Liver (tissue), 9 donors: Measurements from ENCODE around the gene HRH2. TPM values are rescaled to one million over a fixed set of nuclear protein-coding genes. Genes with fewer than 3 reads are reported as not detected.
A peak's percentile ranks its signal among the peaks of the same experiment; 100 is the strongest.

Source experiments
- DNase-seq: peaks from one replicate; pipeline ENCODE4 v3.0.0-alpha.2; 2017; ENCODE audit warnings: low spot score
- H3K27ac ChIP-seq, 2 donors: one replicate each; pipeline ENCODE4 v1.7.0; 2013; ENCODE audit warnings: inconsistent platforms in 2 of 2, low read length in 2 of 2, control low read depth in 1 of 2, low read depth in 1 of 2, mild to moderate bottlenecking in 1 of 2
- H3K27me3 ChIP-seq, 4 donors: one replicate each; pipeline versions ENCODE4 v1.6.1 to v1.7.0; 2013; ENCODE audit warnings: low read length in 3 of 4, inconsistent platforms in 1 of 4, mild to moderate bottlenecking in 1 of 4, moderate library complexity in 1 of 4; ENCODE audit not compliant: control insufficient read depth in 4 of 4, insufficient read depth in 4 of 4
- H3K36me3 ChIP-seq, 4 donors: one replicate each; pipeline versions ENCODE4 v1.6.1 to v1.7.0; 2013; ENCODE audit warnings: low read length in 3 of 4, mild to moderate bottlenecking in 3 of 4, low read depth in 1 of 4, moderate library complexity in 1 of 4; ENCODE audit not compliant: control insufficient read depth in 4 of 4, insufficient read depth in 3 of 4
- H3K4me1 ChIP-seq, 4 donors: one replicate each; pipeline versions ENCODE4 v1.6.1 to v1.7.0; 2013; ENCODE audit warnings: low read length in 3 of 4, mild to moderate bottlenecking in 3 of 4, moderate library complexity in 1 of 4; ENCODE audit not compliant: control insufficient read depth in 4 of 4, insufficient read depth in 4 of 4
- H3K4me3 ChIP-seq, 3 donors: one replicate each; pipeline versions ENCODE4 v1.6.1 to v1.7.0; 2013; ENCODE audit warnings: low read length in 3 of 3, control low read depth in 1 of 3, low read depth in 1 of 3, mild to moderate bottlenecking in 1 of 3
- H3K9ac ChIP-seq, 2 donors: one replicate each; pipeline ENCODE4 v1.7.0; 2013; ENCODE audit warnings: low read length in 2 of 2, mild to moderate bottlenecking in 2 of 2, moderate library complexity in 2 of 2, control low read depth in 1 of 2, low read depth in 1 of 2
- H3K9me3 ChIP-seq, 4 donors: one replicate each; pipeline versions ENCODE4 v1.6.1 to v1.7.0; 2013; ENCODE audit warnings: low read length in 3 of 4; ENCODE audit not compliant: control insufficient read depth in 4 of 4
- CTCF ChIP-seq: fragments of 150-350 bp; IDR thresholded peaks from 2 replicates; pipeline ENCODE4 v1.5.1; 2017; ENCODE audit warnings: improper control_type of control experiment, low read depth, low read length; ENCODE audit not compliant: missing input control
- EGR1 ChIP-seq, 2 donors: IDR thresholded peaks; 2 replicates each; pipeline ENCODE4 v1.6.1; 2016 to 2018; ENCODE audit warnings: antibody characterized with exemption in 2 of 2, low read depth in 2 of 2
- FOXA2 ChIP-seq: IDR thresholded peaks from 2 replicates; pipeline ENCODE4 v1.6.1; 2016; ENCODE audit warnings: antibody characterized with exemption
- GABPA ChIP-seq, 2 donors: IDR thresholded peaks in 1 of 2; conservative IDR thresholded peaks in 1 of 2; 2 replicates each; pipeline ENCODE4 v1.6.1; 2016; ENCODE audit warnings: antibody characterized with exemption in 2 of 2, mild to moderate bottlenecking in 1 of 2, moderate library complexity in 1 of 2
- HNF4A ChIP-seq, 2 donors: conservative IDR thresholded peaks; 2 replicates each; pipeline ENCODE4 v1.6.1; 2016; ENCODE audit warnings: antibody characterized with exemption in 2 of 2, mild to moderate bottlenecking in 2 of 2
- HNF4G ChIP-seq: IDR thresholded peaks from 2 replicates; pipeline ENCODE4 v1.6.1; 2016; ENCODE audit warnings: antibody characterized with exemption
- JUND ChIP-seq, 2 donors: IDR thresholded peaks; 2 replicates each; pipeline ENCODE4 v1.6.1; 2016; ENCODE audit warnings: antibody characterized with exemption in 2 of 2
- MAX ChIP-seq: IDR thresholded peaks from 2 replicates; pipeline ENCODE4 v1.6.1; 2016; ENCODE audit warnings: antibody characterized with exemption
- NR2F2 ChIP-seq: IDR thresholded peaks from 2 replicates; pipeline ENCODE4 v1.6.1; 2016; ENCODE audit warnings: antibody characterized with exemption
- SP1 ChIP-seq: IDR thresholded peaks from 2 replicates; pipeline ENCODE4 v1.6.1; 2018; ENCODE audit warnings: antibody characterized with exemption, mild to moderate bottlenecking
- YY1 ChIP-seq: IDR thresholded peaks from 2 replicates; pipeline ENCODE4 v1.6.1; 2016; ENCODE audit warnings: antibody characterized with exemption, mild to moderate bottlenecking
- WGBS: extraction: QIAGEN DNeasy Blood & Tissue Kit; methylation state at CpG from one replicate; pipeline ENCODE4 v1.1.7; 2013; 5-methylcytosine and 5-hydroxymethylcytosine counted together
- polyA plus RNA-seq, 2 donors: library from polyadenylated mRNA; stranded (reverse) in 1 of 2; unstranded in 1 of 2; fragments of 200-250 nt in 1 of 2; fragments of >200 nt in 1 of 2; fragmentation: Nextera tagmentation in 1 of 2; extraction: Ambion mirVana in 1 of 2; gene quantifications; one replicate each; pipeline versions ENCODE4 v1.2.1 to v1.2.3, GENCODE V29; 2013 to 2015
- total RNA-seq, 2 donors: library from RNA; depleted of rRNA; stranded (reverse); fragments of >200 nt; gene quantifications; one replicate each; pipeline ENCODE4 v1.2.3, GENCODE V29; 2014
- TF ChIP-seq, protein P1 (sequence below): IDR thresholded peaks from 2 replicates; pipeline ENCODE4 v1.6.1; 2016; ENCODE audit warnings: antibody characterized with exemption, mild to moderate bottlenecking
- TF ChIP-seq, protein P2 (sequence below): IDR thresholded peaks from 2 replicates; pipeline ENCODE4 v1.6.1; 2016; ENCODE audit warnings: antibody characterized with exemption
- donor health status: healthy.
- donor health status: healthy.
- donor health status: healthy.
- donor health status: healthy.
- donor health status: healthy.

HRH2 gene
- total and polyA plus RNA-seq, 4 donors, result 0.44 to 2.6 (median 1.3) TPM

DNA sequence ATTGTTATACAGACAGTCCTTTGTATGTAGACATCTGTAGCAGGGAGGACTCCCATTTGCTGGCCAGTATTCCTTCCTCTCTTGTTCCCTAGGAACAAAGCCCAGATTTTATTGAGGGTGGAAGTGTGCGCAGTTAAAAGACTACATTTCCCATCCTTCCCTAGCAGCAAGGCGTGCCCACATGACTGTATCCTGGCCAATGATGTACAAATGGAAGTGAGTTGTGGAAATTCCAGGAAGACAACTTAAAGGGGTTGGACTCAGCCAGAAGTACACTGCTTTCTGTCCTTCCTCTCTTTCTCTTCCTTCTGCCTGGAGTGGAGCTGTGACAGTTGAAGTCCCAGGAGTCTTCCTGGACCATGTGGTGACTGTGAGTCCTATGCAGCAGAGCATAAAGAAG, 89.0 kb downstream of the HRH2 start:
- peaks cover 0 to 3% (median 0%) of the 10 kb centered on the region in 4 donors for H3K9me3 ChIP-seq
- no peak overlapping the region for H3K9ac ChIP-seq
- peak; percentile 9 for DNase-seq
- H3K4me1 ChIP-seq, result no peaks in the 10 kb centered on the region
- H3K27ac ChIP-seq, result no peak overlapping the region
- no peak for TF ChIP-seq CTCF
- H3K36me3 ChIP-seq, result no peaks in the 10 kb centered on the region
- WGBS, result 15% methylated on average over 2 of the region's 2 CpGs
- peaks cover 0 to 5% (median 0%) of the 10 kb centered on the region in 4 donors for H3K27me3 ChIP-seq
- H3K4me3 ChIP-seq, result no peak overlapping the region

DNA sequence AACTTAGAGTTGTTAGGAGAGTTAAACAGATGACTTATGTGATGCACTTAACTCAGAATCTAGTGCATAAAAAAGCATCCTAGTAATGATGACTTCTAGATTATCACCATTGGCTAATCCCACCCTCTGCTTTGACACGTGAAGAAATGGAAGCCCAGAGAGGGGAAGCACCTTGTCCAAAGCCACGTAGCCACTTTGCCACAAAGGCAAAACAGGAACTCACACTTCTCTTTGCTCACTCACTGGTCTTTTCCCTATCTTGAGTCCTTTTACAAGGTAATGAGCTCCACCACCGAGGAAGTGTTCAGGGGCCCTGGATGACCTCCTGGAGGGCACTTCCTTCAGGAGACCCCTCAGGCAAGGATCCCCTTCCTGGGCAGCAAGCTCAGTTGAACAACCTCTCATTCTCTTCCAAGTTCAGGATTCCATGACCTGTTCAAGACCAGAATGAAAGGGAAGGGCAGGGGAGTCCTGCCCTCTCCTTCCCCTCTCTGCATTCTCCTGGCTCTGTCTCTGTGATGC, 89.7 kb downstream of the HRH2 start:
- no peak overlapping the region for H3K4me3 ChIP-seq
- H3K36me3 ChIP-seq, result no peaks in the 10 kb centered on the region
- WGBS, result 49% methylated on average over 3 of the region's 3 CpGs
- DNase-seq, result peak; percentile 12
- peaks cover 0 to 3% (median 0%) of the 10 kb centered on the region in 4 donors for H3K9me3 ChIP-seq
- no peak overlapping the region for H3K9ac ChIP-seq
- no peaks in the 10 kb centered on the region for H3K4me1 ChIP-seq
- TF ChIP-seq NR2F2 (no peak), GABPA (IDR thresholded peaks at IDR 0.05 in 1 of 2, conservative IDR thresholded peaks at IDR 0.05 in 1 of 2) (no peak), HNF4A (conservative IDR thresholded peaks at IDR 0.05) (no peak), EGR1 (IDR thresholded peaks at IDR 0.05; ENCODE audit: low read depth in 2 of 2) (no peak), FOXA2 (no peak), SP1 (no peak), CTCF (no peak), JUND (IDR thresholded peaks at IDR 0.05) (no peak), YY1 (no peak), MAX (no peak), HNF4G (no peak)
- TF ChIP-seq, protein P1, sequence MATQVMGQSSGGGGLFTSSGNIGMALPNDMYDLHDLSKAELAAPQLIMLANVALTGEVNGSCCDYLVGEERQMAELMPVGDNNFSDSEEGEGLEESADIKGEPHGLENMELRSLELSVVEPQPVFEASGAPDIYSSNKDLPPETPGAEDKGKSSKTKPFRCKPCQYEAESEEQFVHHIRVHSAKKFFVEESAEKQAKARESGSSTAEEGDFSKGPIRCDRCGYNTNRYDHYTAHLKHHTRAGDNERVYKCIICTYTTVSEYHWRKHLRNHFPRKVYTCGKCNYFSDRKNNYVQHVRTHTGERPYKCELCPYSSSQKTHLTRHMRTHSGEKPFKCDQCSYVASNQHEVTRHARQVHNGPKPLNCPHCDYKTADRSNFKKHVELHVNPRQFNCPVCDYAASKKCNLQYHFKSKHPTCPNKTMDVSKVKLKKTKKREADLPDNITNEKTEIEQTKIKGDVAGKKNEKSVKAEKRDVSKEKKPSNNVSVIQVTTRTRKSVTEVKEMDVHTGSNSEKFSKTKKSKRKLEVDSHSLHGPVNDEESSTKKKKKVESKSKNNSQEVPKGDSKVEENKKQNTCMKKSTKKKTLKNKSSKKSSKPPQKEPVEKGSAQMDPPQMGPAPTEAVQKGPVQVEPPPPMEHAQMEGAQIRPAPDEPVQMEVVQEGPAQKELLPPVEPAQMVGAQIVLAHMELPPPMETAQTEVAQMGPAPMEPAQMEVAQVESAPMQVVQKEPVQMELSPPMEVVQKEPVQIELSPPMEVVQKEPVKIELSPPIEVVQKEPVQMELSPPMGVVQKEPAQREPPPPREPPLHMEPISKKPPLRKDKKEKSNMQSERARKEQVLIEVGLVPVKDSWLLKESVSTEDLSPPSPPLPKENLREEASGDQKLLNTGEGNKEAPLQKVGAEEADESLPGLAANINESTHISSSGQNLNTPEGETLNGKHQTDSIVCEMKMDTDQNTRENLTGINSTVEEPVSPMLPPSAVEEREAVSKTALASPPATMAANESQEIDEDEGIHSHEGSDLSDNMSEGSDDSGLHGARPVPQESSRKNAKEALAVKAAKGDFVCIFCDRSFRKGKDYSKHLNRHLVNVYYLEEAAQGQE, result no peak
- TF ChIP-seq, protein P2, sequence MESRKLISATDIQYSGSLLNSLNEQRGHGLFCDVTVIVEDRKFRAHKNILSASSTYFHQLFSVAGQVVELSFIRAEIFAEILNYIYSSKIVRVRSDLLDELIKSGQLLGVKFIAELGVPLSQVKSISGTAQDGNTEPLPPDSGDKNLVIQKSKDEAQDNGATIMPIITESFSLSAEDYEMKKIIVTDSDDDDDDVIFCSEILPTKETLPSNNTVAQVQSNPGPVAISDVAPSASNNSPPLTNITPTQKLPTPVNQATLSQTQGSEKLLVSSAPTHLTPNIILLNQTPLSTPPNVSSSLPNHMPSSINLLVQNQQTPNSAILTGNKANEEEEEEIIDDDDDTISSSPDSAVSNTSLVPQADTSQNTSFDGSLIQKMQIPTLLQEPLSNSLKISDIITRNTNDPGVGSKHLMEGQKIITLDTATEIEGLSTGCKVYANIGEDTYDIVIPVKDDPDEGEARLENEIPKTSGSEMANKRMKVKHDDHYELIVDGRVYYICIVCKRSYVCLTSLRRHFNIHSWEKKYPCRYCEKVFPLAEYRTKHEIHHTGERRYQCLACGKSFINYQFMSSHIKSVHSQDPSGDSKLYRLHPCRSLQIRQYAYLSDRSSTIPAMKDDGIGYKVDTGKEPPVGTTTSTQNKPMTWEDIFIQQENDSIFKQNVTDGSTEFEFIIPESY, result no peak
- H3K27me3 ChIP-seq, result peaks cover 0 to 5% (median 0%) of the 10 kb centered on the region in 4 donors
- H3K27ac ChIP-seq, result no peak overlapping the region
